Natural killer cell (primary cell): ENCODE data around the gene KIF25. TPM values are rescaled to one million over a fixed set of nuclear protein-coding genes. Genes with fewer than 3 reads are reported as not detected.

ENCODE experiments used
- ATAC-seq, 3 donors: fragments of 150-1000 bp in 2 of 3; fragments of 200-7000 bp in 1 of 3; cut with Tn5 transposase; 1 replicate in 1 of 3; 2 replicates in 2 of 3; pipeline ENCODE4 v1.10.0; 2021; ENCODE audit warnings: mild to moderate bottlenecking in 2 of 3, moderate library complexity in 2 of 3
- DNase-seq, 2 donors: peaks; one replicate each; pipeline versions ENCODE4 v3.0.0 to v3.0.0-alpha.2; 2013 to 2021; ENCODE audit warnings: mixed read lengths in 1 of 2
- H3K27ac ChIP-seq: one replicate; pipeline ENCODE4 v1.5.1; 2013; ENCODE audit warnings: mild to moderate bottlenecking, low read length
- H3K27me3 ChIP-seq: one replicate; pipeline ENCODE4 v1.6.1; 2013; ENCODE audit warnings: low read length; ENCODE audit not compliant: control insufficient read depth, insufficient read depth
- H3K36me3 ChIP-seq: one replicate; pipeline ENCODE4 v1.6.1; 2013; ENCODE audit warnings: low read length; ENCODE audit not compliant: control insufficient read depth, insufficient read depth
- H3K4me1 ChIP-seq: one replicate; pipeline ENCODE4 v1.6.1; 2013; ENCODE audit warnings: low read length; ENCODE audit not compliant: control insufficient read depth, insufficient read depth
- H3K4me3 ChIP-seq: one replicate; pipeline ENCODE4 v1.5.1; 2013; ENCODE audit warnings: low read length
- H3K9me3 ChIP-seq: one replicate; pipeline ENCODE4 v1.6.1; 2013; ENCODE audit warnings: low read length; ENCODE audit not compliant: control insufficient read depth, insufficient read depth
- H3K27ac Mint-ChIP-seq, 2 donors: one replicate each; pipeline ENCODE4 v1.8.0; 2022; ENCODE audit warnings: mild to moderate bottlenecking in 2 of 2, mixed read lengths in 2 of 2, moderate library complexity in 1 of 2
- H3K27me3 Mint-ChIP-seq, 2 donors: one replicate each; pipeline ENCODE4 v1.8.0; 2022; ENCODE audit warnings: low read depth in 2 of 2, mixed read lengths in 2 of 2
- H3K36me3 Mint-ChIP-seq: one replicate; pipeline ENCODE4 v1.8.0; 2022; ENCODE audit warnings: mixed read lengths
- H3K4me1 Mint-ChIP-seq, 2 donors: one replicate each; pipeline ENCODE4 v1.8.0; 2022; ENCODE audit warnings: mixed read lengths in 2 of 2
- H3K4me3 Mint-ChIP-seq: one replicate; pipeline ENCODE4 v1.8.0; 2022; ENCODE audit warnings: mild to moderate bottlenecking, moderate library complexity, mixed read lengths
- H3K9me3 Mint-ChIP-seq, 2 donors: one replicate each; pipeline ENCODE4 v1.8.0; 2022; ENCODE audit warnings: mixed read lengths in 2 of 2
- WGBS: methylation state at CpG from one replicate; pipeline ENCODE4 v1.1.7; 2013; ENCODE audit warnings: missing lambda C conversion rate; ENCODE audit not compliant: insufficient coverage; 5-methylcytosine and 5-hydroxymethylcytosine counted together
- intact Hi-C: fragments of 100-400 bp; cut with micrococcal nuclease; formaldehyde crosslinking; loops from one replicate; pipeline ENCODE4 v1.14.2; 2022
- total RNA-seq, 4 donors: library from RNA; stranded (reverse); fragments of 120-200 nt in 1 of 4; gene quantifications; one replicate each; pipeline versions ENCODE4 v1.2.3 to v1.2.4, GENCODE V29; 2013 to 2022
- TF ChIP-seq, protein P1 (sequence below): fragments of 200-600 bp; IDR thresholded peaks from one replicate; pipeline ENCODE4 v1.8.0; 2022; ENCODE audit warnings: antibody characterized with exemption

The KIF25 gene
- total RNA-seq, 3 donors from 2014 or later (not counting 1 experiment from before 2014, with no cell fraction given) = not detected

GRCh38 chr6:168063431-168063830 lies 66.0 kb downstream of the KIF25 start:
- H3K4me3 Mint-ChIP-seq = no peak overlapping the region
- H3K9me3 Mint-ChIP-seq = no peaks in the 10 kb centered on the region
- no peaks in the 10 kb centered on the region for H3K4me1 Mint-ChIP-seq
- no peak for DNase-seq
- TF ChIP-seq, protein P1, sequence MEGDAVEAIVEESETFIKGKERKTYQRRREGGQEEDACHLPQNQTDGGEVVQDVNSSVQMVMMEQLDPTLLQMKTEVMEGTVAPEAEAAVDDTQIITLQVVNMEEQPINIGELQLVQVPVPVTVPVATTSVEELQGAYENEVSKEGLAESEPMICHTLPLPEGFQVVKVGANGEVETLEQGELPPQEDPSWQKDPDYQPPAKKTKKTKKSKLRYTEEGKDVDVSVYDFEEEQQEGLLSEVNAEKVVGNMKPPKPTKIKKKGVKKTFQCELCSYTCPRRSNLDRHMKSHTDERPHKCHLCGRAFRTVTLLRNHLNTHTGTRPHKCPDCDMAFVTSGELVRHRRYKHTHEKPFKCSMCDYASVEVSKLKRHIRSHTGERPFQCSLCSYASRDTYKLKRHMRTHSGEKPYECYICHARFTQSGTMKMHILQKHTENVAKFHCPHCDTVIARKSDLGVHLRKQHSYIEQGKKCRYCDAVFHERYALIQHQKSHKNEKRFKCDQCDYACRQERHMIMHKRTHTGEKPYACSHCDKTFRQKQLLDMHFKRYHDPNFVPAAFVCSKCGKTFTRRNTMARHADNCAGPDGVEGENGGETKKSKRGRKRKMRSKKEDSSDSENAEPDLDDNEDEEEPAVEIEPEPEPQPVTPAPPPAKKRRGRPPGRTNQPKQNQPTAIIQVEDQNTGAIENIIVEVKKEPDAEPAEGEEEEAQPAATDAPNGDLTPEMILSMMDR = no peak
- 90% methylated on average over 13 of the region's 13 CpGs for WGBS
- Histone ChIP-seq H3K9me3 (no peaks in the 10 kb centered on the region), H3K4me3 (no peak overlapping the region), H3K27ac (no peak overlapping the region), H3K27me3 (no peaks in the 10 kb centered on the region), H3K36me3 (no peaks in the 10 kb centered on the region), H3K4me1 (no peaks in the 10 kb centered on the region)
- intact Hi-C loops = no loop called here
- H3K27me3 Mint-ChIP-seq = no peaks in the 10 kb centered on the region
- no peak overlapping the region for H3K27ac Mint-ChIP-seq
- ATAC-seq = no peak
- H3K36me3 Mint-ChIP-seq = no peaks in the 10 kb centered on the region

GRCh38 chr6:168064226-168064807 lies 66.8 kb downstream of the KIF25 start:
- no peak overlapping the region for H3K27ac ChIP-seq
- intact Hi-C loops = no loop called here
- no peaks in the 10 kb centered on the region for H3K27me3 Mint-ChIP-seq
- H3K27me3 ChIP-seq = no peaks in the 10 kb centered on the region
- no peaks in the 10 kb centered on the region for H3K36me3 ChIP-seq
- ATAC-seq = no peak
- no peak overlapping the region for H3K4me3 ChIP-seq
- no peaks in the 10 kb centered on the region for H3K36me3 Mint-ChIP-seq
- H3K9me3 ChIP-seq = no peaks in the 10 kb centered on the region
- no peaks in the 10 kb centered on the region for H3K4me1 Mint-ChIP-seq
- 91% methylated on average over 11 of the region's 11 CpGs for WGBS
- DNase-seq = no peak
- TF ChIP-seq, protein P1 = no peak
- no peak overlapping the region for H3K4me3 Mint-ChIP-seq
- H3K27ac Mint-ChIP-seq = no peak overlapping the region
- no peaks in the 10 kb centered on the region for H3K9me3 Mint-ChIP-seq
- no peaks in the 10 kb centered on the region for H3K4me1 ChIP-seq

GRCh38 chr6:168067081-168067759 lies 69.7 kb downstream of the KIF25 start:
- TF ChIP-seq, protein P1 = no peak
- no peaks in the 10 kb centered on the region for H3K9me3 ChIP-seq
- Mint-ChIP-seq H3K27me3 (peaks cover 0 to 2% of the 10 kb centered on the region in 2 donors), H3K9me3 (no peaks in the 10 kb centered on the region), H3K36me3 (no peaks in the 10 kb centered on the region), H3K27ac (no peak overlapping the region), H3K4me3 (no peak overlapping the region), H3K4me1 (no peaks in the 10 kb centered on the region)
- 94% methylated on average over 24 of the region's 24 CpGs for WGBS
- H3K4me1 ChIP-seq = no peaks in the 10 kb centered on the region
- intact Hi-C loops = no loop called here
- ATAC-seq = no peak
- DNase-seq = no peak
- H3K27ac ChIP-seq = no peak overlapping the region
- no peaks in the 10 kb centered on the region for H3K27me3 ChIP-seq
- no peak overlapping the region for H3K4me3 ChIP-seq
- H3K36me3 ChIP-seq = no peaks in the 10 kb centered on the region
